Measurements from ENCODE around the gene FAM168A.

FAM168A gene

DNA sequence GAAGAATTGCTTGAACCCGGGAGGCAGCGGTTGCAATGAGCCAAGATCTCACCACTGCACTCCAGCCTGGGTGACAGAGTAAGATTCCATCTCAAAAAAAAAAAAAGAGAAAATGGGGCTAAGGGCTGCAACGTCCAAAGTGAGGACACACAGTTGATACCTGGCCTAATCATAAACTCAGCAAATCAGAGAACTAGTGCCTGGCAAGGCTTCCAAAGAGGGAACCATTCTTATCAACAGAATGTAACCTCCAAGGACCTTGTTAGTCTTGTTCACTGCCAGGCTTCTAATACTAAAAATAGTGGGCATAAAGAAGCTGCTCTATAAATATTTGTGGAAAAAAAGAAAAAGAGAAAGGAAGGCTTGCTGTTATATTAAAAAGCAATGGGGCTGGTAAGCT is 42.3 kb downstream of the FAM168A start:
- no peak for DNase-seq (ENCODE audit: low read depth)

GRCh38 chr11:73554671-73555320 is 43.1 kb downstream of the FAM168A start:
- no peak for DNase-seq (ENCODE audit: low read depth)

- no peak for DNase-seq (ENCODE audit: low read depth)
Observed at GRCh38 chr11:73553266-73553665, 44.6 kb downstream of the FAM168A start.

DNA sequence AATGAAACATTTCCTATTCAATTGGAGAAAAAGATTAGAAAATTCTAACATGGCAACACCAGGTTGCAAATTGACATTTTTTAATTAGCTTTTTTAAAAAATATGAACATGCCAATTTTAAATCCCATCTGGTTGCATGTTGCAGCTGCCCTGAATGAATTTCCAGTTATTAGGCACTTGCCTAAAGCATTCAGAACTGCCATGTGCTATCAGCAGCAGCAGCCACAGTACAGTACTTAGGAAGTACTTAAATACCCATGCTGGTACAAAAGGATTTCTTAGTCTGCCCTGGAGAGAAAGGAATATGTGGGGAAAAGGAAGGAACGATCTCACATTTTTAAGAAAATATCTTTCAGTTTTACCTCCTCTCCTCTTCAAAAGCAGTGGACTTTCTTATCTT is 46.2 kb downstream of the FAM168A start:
- DNase-seq (ENCODE audit: low read depth): no peak

DNA sequence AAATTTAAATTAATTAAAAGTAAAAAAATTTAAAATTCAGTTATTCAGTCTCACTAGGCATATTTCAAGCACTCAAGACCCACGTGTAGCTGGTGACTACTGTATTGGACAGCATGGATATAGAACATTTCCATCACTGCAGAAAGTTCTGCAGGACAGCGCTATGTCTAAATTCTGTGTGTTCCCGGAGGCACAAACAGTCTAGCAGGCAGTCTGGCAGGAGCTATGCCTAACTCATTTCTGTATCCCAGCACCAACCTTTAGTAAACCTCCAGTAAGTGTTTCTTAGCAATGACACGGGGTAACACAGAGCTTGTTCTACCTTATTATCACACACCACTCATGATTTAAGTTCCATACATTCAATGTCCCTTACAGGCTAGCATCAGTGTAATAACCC is 48.5 kb downstream of the FAM168A start:
- DNase-seq (ENCODE audit: low read depth): no peak

DNA sequence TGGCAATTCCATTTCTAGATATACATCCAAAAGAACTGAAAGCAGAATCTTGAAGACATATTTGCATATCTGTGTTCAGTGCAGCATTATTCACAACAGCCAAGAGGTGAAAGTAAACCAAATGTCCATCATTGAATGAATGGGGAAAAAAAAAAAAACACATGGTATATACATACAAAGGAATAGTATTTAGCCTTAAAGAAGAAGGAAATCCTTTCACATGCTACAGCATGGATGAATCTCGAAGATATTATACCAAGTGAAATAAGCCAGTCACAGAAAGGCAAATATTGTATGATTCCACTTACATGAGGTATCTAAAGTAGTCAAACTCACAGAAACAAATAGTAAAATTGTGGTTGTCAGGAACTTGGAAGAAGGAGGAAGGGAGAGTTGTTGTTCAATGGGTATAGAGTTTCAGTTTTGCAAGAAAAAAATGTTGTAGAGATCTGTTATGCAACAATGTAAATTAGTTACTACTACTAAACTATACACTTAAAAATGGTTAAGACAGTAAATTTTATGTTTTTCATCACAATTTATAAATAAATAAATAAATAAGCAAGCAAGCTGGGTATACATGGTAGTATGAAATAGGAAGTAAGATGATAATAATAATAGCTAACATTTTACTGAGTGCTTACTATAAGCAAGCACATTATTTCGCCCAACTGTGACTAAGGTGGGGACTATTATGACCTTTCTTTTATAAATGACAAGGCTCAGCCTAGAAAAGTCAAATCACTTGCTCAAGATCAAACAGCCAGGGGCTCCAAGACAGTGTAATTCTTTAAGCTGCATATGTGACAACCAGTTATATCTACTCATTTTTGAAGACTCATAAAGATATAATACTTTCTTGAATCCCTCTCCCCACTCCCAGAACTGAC is 50.0 kb downstream of the FAM168A start:
- DNase-seq (ENCODE audit: low read depth): no peak

- no peak for DNase-seq (ENCODE audit: low read depth)
Observed at GRCh38 chr11:73542175-73542574, 55.7 kb downstream of the FAM168A start.

- DNase-seq (ENCODE audit: low read depth): no peak
Observed at GRCh38 chr11:73539506-73540084, 58.3 kb downstream of the FAM168A start.

- DNase-seq (ENCODE audit: low read depth): no peak
Observed at GRCh38 chr11:73538381-73538872, 59.5 kb downstream of the FAM168A start.

GRCh38 chr11:73537969-73538368 is 59.9 kb downstream of the FAM168A start:
- no peak for DNase-seq (ENCODE audit: low read depth)

DNA sequence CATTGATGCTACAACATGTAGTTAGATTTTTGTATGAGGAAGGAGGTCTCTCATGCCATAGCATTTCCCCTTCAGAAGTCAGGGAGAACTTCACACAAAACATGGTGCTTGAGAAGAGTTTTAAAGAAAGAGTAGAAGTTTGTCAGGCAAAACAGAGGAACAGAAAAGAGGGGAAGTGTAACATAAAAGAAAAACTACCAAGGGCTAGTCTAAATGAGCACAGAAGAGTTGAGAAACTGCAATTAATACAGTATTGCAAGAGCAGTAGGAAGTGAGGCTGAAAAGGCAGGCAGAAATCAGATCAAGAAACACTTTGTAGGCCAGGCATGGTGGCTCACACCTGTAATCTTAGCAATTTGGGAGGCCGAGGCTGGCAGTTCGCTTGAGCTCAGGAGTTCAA is 61.0 kb downstream of the FAM168A start:
- DNase-seq (ENCODE audit: low read depth): no peak

DNA sequence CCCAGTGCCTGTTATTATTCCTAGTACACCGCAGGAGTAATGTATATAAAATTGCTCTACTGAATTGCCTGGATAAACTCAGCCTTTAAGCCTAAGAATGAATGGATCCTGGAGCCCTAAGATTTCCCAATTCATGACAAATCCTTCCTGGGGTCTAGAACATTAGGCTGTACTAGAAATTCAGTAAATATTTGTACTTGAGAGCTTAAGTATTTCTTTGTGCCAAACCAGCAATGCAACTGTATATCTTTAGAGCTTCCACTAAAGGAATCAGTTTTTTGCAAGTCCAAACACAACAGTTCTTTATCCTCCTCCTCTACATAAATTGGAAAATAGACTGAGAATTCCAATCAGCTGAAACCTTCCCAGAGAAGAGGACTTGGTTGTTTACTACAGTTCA is 65.6 kb downstream of the FAM168A start:
- no peak for DNase-seq (ENCODE audit: low read depth)

DNA sequence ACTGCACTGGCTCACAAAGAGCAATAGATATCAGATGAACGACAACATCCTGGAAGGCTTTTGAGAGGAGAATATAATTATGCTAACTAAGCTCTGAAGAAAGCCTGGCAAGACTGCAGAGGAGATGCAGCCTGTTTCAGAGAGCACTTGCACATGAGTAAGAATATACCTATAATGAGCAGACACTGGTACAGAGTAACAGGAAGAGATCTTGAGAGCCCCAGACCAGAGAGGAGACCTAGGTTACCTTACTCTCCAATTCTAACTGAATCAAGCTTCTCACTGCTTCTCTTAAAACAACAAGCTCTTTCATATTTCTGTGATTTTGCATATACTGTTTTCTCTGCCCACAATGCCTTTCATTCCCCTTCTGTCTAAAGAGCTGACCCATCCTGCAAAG is 66.5 kb downstream of the FAM168A start:
- DNase-seq (ENCODE audit: low read depth): no peak

DNA sequence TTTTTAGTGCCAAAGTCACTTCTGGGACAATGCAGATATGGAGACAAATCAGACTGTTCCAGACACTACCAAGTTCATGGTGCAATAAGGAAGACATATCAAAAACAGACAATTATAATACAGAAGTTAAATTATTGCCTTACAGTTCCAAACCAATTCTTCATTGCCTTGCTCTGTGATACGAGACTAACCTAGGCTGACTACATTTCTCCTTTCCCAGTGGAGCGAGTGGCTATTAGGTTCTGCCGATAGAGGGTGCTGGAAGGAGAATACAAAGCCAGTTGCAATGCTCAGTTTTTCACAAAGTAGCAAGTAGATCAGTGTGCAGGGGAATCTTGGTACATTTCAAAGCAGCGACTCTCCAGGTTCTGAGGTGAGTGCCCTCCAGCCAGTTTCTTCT is 67.8 kb downstream of the FAM168A start:
- DNase-seq (ENCODE audit: low read depth): no peak

GRCh38 chr11:73529204-73529530 is 68.7 kb downstream of the FAM168A start:
- DNase-seq (ENCODE audit: low read depth): no peak

- DNase-seq (ENCODE audit: low read depth): no peak
Observed at GRCh38 chr11:73528483-73529203, 69.3 kb downstream of the FAM168A start.

DNA sequence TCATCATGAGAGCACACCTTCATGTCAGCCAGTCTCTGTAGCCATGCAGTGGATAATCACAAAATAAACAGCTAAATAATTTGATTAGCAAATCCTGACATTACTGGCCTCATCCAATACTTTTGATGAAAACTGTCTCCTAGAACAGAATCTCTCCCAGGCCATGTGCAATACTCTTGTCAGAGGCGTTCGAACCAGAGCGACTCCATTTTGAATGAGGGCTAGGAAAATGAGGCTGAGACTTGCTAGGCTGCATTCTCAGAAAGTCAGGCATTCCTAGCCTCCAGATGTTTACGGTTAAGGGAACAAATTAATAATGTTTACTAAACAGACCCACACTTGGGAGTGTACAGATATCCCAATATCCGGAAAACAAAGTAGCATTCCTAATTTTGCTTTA is 69.9 kb downstream of the FAM168A start:
- no peak for DNase-seq (ENCODE audit: low read depth)

GRCh38 chr11:73525611-73526010 is 72.3 kb downstream of the FAM168A start:
- DNase-seq (ENCODE audit: low read depth): no peak

- DNase-seq (ENCODE audit: low read depth): no peak
Observed at GRCh38 chr11:73524774-73525173, 73.1 kb downstream of the FAM168A start.

GRCh38 chr11:73521621-73522020 is 76.3 kb downstream of the FAM168A start:
- no peak for DNase-seq (ENCODE audit: low read depth)

- no peak for DNase-seq (ENCODE audit: low read depth)
Observed at GRCh38 chr11:73520353-73521061, 77.4 kb downstream of the FAM168A start.

DNA sequence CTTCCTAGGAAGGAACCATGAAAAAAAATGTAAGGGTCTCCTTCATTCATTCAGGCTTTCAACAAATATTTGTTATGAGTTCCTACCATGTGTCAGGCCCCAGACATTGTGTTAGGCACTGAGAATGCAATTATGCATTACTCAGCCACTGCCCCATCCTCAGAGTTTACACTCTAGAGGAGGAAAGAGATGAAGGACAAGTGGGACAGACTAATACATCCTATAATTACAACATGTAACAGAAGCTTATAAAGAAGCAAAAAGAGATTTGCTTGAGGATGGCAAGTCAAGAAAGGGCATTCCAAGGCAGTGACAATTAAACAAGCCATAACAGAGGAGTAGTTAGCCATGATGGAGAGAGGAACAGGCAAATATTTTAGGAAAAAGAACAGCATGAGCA is 78.6 kb downstream of the FAM168A start:
- DNase-seq (ENCODE audit: low read depth): no peak
